ENCODE results near the gene GHR.

Gene GHR

GRCh38 chr5:42513246-42513645 is 90.0 kb downstream of the GHR start:
- H3K79me2 ChIP-seq (ENCODE audit: insufficient read depth, low read length) = no peaks in the 10 kb centered on the region
- H3K9ac ChIP-seq (ENCODE audit: low read length) = no peak overlapping the region
- H3K4me3 ChIP-seq (ENCODE audit: low read depth, low read length, poor library complexity, severe bottlenecking) = no peak overlapping the region
- no peaks in the 10 kb centered on the region for H3K36me3 ChIP-seq (ENCODE audit: insufficient read depth, low read length)
- H3K4me2 ChIP-seq (ENCODE audit: low read length) = no peak overlapping the region
- no peaks in the 10 kb centered on the region for H3F3A ChIP-seq (ENCODE audit: insufficient read depth, low read length)
- H3K9me3 ChIP-seq (ENCODE audit: low read length) = no peaks in the 10 kb centered on the region
- H4K20me1 ChIP-seq (ENCODE audit: insufficient read depth, low read length) = no peaks in the 10 kb centered on the region
- no peak overlapping the region for H3K27ac ChIP-seq (ENCODE audit: low read depth, low read length, poor library complexity, severe bottlenecking)
- no peaks in the 10 kb centered on the region for H3K9me2 ChIP-seq (ENCODE audit: low read depth, low read length)
- no peak for TF ChIP-seq CTCF (IDR thresholded peaks at IDR 0.05; ENCODE audit: low read length)
- no peak for TF ChIP-seq EZH2 (IDR thresholded peaks at IDR 0.05; ENCODE audit: borderline replicate concordance, low read length)
- H3K27me3 ChIP-seq (ENCODE audit: insufficient read depth, low read length) = no peaks in the 10 kb centered on the region
- no peak overlapping the region for H2AFZ ChIP-seq (ENCODE audit: low read length)
- no peaks in the 10 kb centered on the region for H3K4me1 ChIP-seq (ENCODE audit: insufficient read depth, low read length, severe bottlenecking)

GRCh38 chr5:42514754-42515153 is 91.5 kb downstream of the GHR start:
- no peak overlapping the region for H3K4me2 ChIP-seq (ENCODE audit: low read length)
- no peaks in the 10 kb centered on the region for H3K27me3 ChIP-seq (ENCODE audit: insufficient read depth, low read length)
- H2AFZ ChIP-seq (ENCODE audit: low read length) = no peak overlapping the region
- H3K9ac ChIP-seq (ENCODE audit: low read length) = no peak overlapping the region
- H3F3A ChIP-seq (ENCODE audit: insufficient read depth, low read length) = no peaks in the 10 kb centered on the region
- H3K36me3 ChIP-seq (ENCODE audit: insufficient read depth, low read length) = no peaks in the 10 kb centered on the region
- TF ChIP-seq CTCF (IDR thresholded peaks at IDR 0.05; ENCODE audit: low read length) = peak; percentile 35; the same call in 1 of the 2 replicates
- TF ChIP-seq EZH2 (IDR thresholded peaks at IDR 0.05; ENCODE audit: borderline replicate concordance, low read length) = no peak
- no peaks in the 10 kb centered on the region for H3K9me2 ChIP-seq (ENCODE audit: low read depth, low read length)
- no peaks in the 10 kb centered on the region for H3K79me2 ChIP-seq (ENCODE audit: insufficient read depth, low read length)
- H3K4me1 ChIP-seq (ENCODE audit: insufficient read depth, low read length, severe bottlenecking) = no peaks in the 10 kb centered on the region
- no peaks in the 10 kb centered on the region for H4K20me1 ChIP-seq (ENCODE audit: insufficient read depth, low read length)
- H3K9me3 ChIP-seq (ENCODE audit: low read length) = no peaks in the 10 kb centered on the region
- no peak overlapping the region for H3K27ac ChIP-seq (ENCODE audit: low read depth, low read length, poor library complexity, severe bottlenecking)
- H3K4me3 ChIP-seq (ENCODE audit: low read depth, low read length, poor library complexity, severe bottlenecking) = no peak overlapping the region

GRCh38 chr5:42515504-42515903 is 92.3 kb downstream of the GHR start:
- TF ChIP-seq CTCF (IDR thresholded peaks at IDR 0.05; ENCODE audit: low read length) (no peak), EZH2 (IDR thresholded peaks at IDR 0.05; ENCODE audit: borderline replicate concordance, low read length) (no peak)
- Histone ChIP-seq H3K4me2 (ENCODE audit: low read length) (no peak overlapping the region), H4K20me1 (ENCODE audit: insufficient read depth, low read length) (no peaks in the 10 kb centered on the region), H3K4me3 (ENCODE audit: low read depth, low read length, poor library complexity, severe bottlenecking) (no peak overlapping the region), H3K79me2 (ENCODE audit: insufficient read depth, low read length) (no peaks in the 10 kb centered on the region), H3K9me3 (ENCODE audit: low read length) (no peaks in the 10 kb centered on the region), H3K27ac (ENCODE audit: low read depth, low read length, poor library complexity, severe bottlenecking) (no peak overlapping the region), H3F3A (ENCODE audit: insufficient read depth, low read length) (no peaks in the 10 kb centered on the region), H3K9ac (ENCODE audit: low read length) (no peak overlapping the region), H3K4me1 (ENCODE audit: insufficient read depth, low read length, severe bottlenecking) (no peaks in the 10 kb centered on the region), H3K36me3 (ENCODE audit: insufficient read depth, low read length) (no peaks in the 10 kb centered on the region), H3K9me2 (ENCODE audit: low read depth, low read length) (no peaks in the 10 kb centered on the region), H3K27me3 (ENCODE audit: insufficient read depth, low read length) (no peaks in the 10 kb centered on the region), H2AFZ (ENCODE audit: low read length) (no peak overlapping the region)
